PC-3 (cell line): ENCODE results near the gene TWSG1. TPM values are rescaled to one million over a fixed set of nuclear protein-coding genes. Genes with fewer than 3 reads are reported as not detected.
A peak's percentile ranks its signal among the peaks of the same experiment; 100 is the strongest.

ENCODE experiments used
- ATAC-seq: fragments of 200-7000 bp; cut with Tn5 transposase; 2 replicates; pipeline ENCODE4 v1.9.1; 2020; ENCODE audit warnings: mild to moderate bottlenecking, moderate library complexity
- BruUV-seq: library from RNA; stranded (reverse); fragments of 400-500 nt; replicated peaks from 2 replicates; lab custom pipeline; 2021; lab: Mats Ljungman, UMichigan
- CTCF ChIA-PET: fragments of 300-600 bp; sonication (Branson Sonifier 250); formaldehyde crosslinking; loops from one replicate; lab custom pipeline; 2022; ENCODE audit warnings: antibody characterized with exemption; lab: Charles Lee
- POLR2A ChIA-PET: fragments of 300-600 bp; sonication (Branson Sonifier 250); formaldehyde crosslinking; loops from one replicate; lab custom pipeline; 2022; ENCODE audit warnings: antibody characterized with exemption; ENCODE audit not compliant: unreplicated experiment; lab: Charles Lee
- DNase-seq: peaks from one replicate; pipeline ENCODE4 v3.0.0-alpha.2; 2015
- H2AFZ ChIP-seq: fragments of 300-600 bp; sonication (generic); 2 replicates; pipeline ENCODE4 v1.6.0; 2016; ENCODE audit warnings: antibody characterized with exemption, low read length
- H3F3A ChIP-seq: fragments of 300-600 bp; sonication (generic); one replicate; pipeline ENCODE4 v1.6.0; 2017; ENCODE audit warnings: antibody characterized with exemption, low read length, control low read depth, mild to moderate bottlenecking; ENCODE audit not compliant: unreplicated experiment
- H3K27ac ChIP-seq: fragments of 300-600 bp; sonication (generic); 2 replicates; pipeline ENCODE4 v1.5.1; 2016; ENCODE audit warnings: mild to moderate bottlenecking, low read length
- H3K27me3 ChIP-seq: fragments of 300-600 bp; sonication (generic); 2 replicates; pipeline ENCODE4 v1.6.1; 2016; ENCODE audit warnings: low read length, mixed read lengths
- H3K36me3 ChIP-seq: fragments of 300-600 bp; sonication (generic); 2 replicates; pipeline ENCODE4 v1.6.1; 2016; ENCODE audit warnings: low read depth, mixed run types, low read length, mixed read lengths
- H3K4me1 ChIP-seq: fragments of 300-600 bp; sonication (generic); 2 replicates; pipeline ENCODE4 v1.5.1; 2016; ENCODE audit warnings: low read length; ENCODE audit not compliant: insufficient read depth
- H3K4me2 ChIP-seq: fragments of 300-600 bp; sonication (generic); 2 replicates; pipeline ENCODE4 v1.6.0; 2016; ENCODE audit warnings: low read length
- H3K4me3 ChIP-seq: fragments of 300-600 bp; sonication (generic); 2 replicates; pipeline ENCODE4 v1.5.1; 2016; ENCODE audit warnings: mild to moderate bottlenecking, low read length, mixed read lengths
- H3K79me2 ChIP-seq: fragments of 300-600 bp; sonication (generic); 2 replicates; pipeline ENCODE4 v1.6.1; 2017; ENCODE audit warnings: low read length, mixed read lengths
- H3K9ac ChIP-seq: fragments of 300-600 bp; sonication (generic); 2 replicates; pipeline ENCODE4 v1.6.0; 2016; ENCODE audit warnings: mild to moderate bottlenecking, low read length
- H3K9me2 ChIP-seq: fragments of 300-600 bp; sonication (generic); replicated peaks from 2 replicates; pipeline ENCODE4 v1.6.1; 2016; ENCODE audit warnings: mixed run types, low read length, mixed read lengths
- H3K9me3 ChIP-seq: fragments of 300-600 bp; sonication (generic); 2 replicates; pipeline ENCODE4 v1.6.1; 2016; ENCODE audit warnings: low read length, mixed read lengths
- H4K20me1 ChIP-seq: fragments of 300-600 bp; sonication (generic); 2 replicates; pipeline ENCODE4 v1.6.1; 2016; ENCODE audit warnings: low read length, mixed read lengths
- EZH2 ChIP-seq: fragments of 300-600 bp; sonication (generic); IDR thresholded peaks from one replicate; pipeline ENCODE4 v1.6.1; 2017; ENCODE audit warnings: antibody characterized with exemption, mild to moderate bottlenecking, low read length; ENCODE audit not compliant: unreplicated experiment
- EZH2phosphoT487 ChIP-seq: fragments of 300-600 bp; sonication (generic); IDR thresholded peaks from 2 replicates; pipeline ENCODE4 v1.6.1; 2018; ENCODE audit warnings: mild to moderate bottlenecking, antibody characterized with exemption, low read length, borderline replicate concordance
- intact Hi-C: fragments of 100-400 bp; cut with micrococcal nuclease; formaldehyde crosslinking; loops from 2 replicates; pipeline ENCODE4 v1.9.0; 2023
- total RNA-seq: library from RNA; depleted of rRNA; stranded (reverse); fragments of >200 nt; gene quantifications from 2 replicates; pipeline ENCODE4 v1.2.3, GENCODE V29; 2014
- TF ChIP-seq, protein P1 (sequence below): fragments of 300-600 bp; sonication (generic); conservative IDR thresholded peaks from 2 replicates; pipeline ENCODE4 v1.5.1; 2017; ENCODE audit warnings: antibody characterized with exemption, low read depth, mild to moderate bottlenecking, low read length

Gene TWSG1
- total RNA-seq, 1 experiment from 2014 or later = 32.8 TPM

- Histone ChIP-seq H3K4me3 (no peak overlapping the region), H3K9me3 (peaks cover 6% of the 10 kb centered on the region; the same call in 1 of the 2 replicates), H3K4me2 (no peak overlapping the region), H2AFZ (no peak overlapping the region), H4K20me1 (no peaks in the 10 kb centered on the region), H3K4me1 (peaks cover 13% of the 10 kb centered on the region), H3K79me2 (no peaks in the 10 kb centered on the region), H3K36me3 (0 out of 2 replicates have a peak, but pooled peaks cover 3% of the 10 kb centered on the region), H3F3A (no peaks in the 10 kb centered on the region), H3K27ac (no peak overlapping the region), H3K9ac (no peak overlapping the region), H3K9me2 (no peaks in the 10 kb centered on the region), H3K27me3 (no peaks in the 10 kb centered on the region)
- BruUV-seq = no TSS peak
- ATAC-seq = no peak
- no peak for DNase-seq
- intact Hi-C loops = no loop called here
- no peak for TF ChIP-seq EZH2phosphoT487
- TF ChIP-seq, protein P1, sequence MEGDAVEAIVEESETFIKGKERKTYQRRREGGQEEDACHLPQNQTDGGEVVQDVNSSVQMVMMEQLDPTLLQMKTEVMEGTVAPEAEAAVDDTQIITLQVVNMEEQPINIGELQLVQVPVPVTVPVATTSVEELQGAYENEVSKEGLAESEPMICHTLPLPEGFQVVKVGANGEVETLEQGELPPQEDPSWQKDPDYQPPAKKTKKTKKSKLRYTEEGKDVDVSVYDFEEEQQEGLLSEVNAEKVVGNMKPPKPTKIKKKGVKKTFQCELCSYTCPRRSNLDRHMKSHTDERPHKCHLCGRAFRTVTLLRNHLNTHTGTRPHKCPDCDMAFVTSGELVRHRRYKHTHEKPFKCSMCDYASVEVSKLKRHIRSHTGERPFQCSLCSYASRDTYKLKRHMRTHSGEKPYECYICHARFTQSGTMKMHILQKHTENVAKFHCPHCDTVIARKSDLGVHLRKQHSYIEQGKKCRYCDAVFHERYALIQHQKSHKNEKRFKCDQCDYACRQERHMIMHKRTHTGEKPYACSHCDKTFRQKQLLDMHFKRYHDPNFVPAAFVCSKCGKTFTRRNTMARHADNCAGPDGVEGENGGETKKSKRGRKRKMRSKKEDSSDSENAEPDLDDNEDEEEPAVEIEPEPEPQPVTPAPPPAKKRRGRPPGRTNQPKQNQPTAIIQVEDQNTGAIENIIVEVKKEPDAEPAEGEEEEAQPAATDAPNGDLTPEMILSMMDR = no peak
- no peak for TF ChIP-seq EZH2
- CTCF ChIA-PET = interaction anchor here (0.6 kb wide), 1 partner anchor 119 kb away, joined by 3 read pairs; no protein-coding TSS in a partner anchor
- POLR2A ChIA-PET = no interaction called here
Observed at GRCh38 chr18:9297007-9297393, 37.6 kb upstream of the TWSG1 start.

DNA sequence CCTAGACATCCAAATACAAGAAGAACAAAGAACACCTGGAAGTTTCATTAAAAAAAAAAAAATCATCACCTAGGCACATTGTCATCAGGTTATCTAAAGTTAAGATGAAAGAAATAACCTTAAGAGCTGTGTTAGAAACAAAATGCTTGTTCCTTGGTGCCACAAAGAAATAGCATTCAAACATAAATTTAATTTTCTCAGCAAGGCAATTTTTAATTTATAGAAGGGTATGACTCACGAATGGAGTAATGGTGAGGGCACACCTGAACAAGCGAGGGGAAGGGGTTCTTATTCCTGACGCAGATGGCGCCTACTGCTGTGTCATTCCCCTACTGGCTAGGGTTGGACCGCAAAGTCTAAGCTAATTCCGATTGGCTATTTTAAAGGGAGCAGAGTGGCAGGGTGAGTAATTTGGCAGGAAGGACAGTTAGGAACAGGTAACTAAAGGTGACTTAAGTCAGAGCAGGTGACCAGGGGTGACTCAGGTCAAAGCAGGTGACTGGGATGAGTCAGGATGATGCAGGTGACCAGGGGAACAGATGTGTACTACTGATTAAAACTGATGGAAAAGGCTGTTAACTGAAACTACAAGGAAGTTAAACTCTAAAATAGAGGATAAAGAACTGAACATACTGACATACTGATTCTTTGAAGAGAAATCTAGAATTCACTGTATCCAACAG, 30.0 kb upstream of the TWSG1 start:
- no peaks in the 10 kb centered on the region for H3F3A ChIP-seq
- H3K9ac ChIP-seq = no peak overlapping the region
- no peaks in the 10 kb centered on the region for H3K27me3 ChIP-seq
- H3K4me2 ChIP-seq = no peak overlapping the region
- POLR2A ChIA-PET = no interaction called here
- H2AFZ ChIP-seq = no peak overlapping the region
- peaks cover 6% of the 10 kb centered on the region; the same call in 1 of the 2 replicates for H3K36me3 ChIP-seq
- no peaks in the 10 kb centered on the region for H3K79me2 ChIP-seq
- H3K4me1 ChIP-seq = no peaks in the 10 kb centered on the region
- no peak overlapping the region for H3K4me3 ChIP-seq
- H3K9me3 ChIP-seq = peaks cover 11% of the 10 kb centered on the region; the same call in 1 of the 2 replicates
- DNase-seq = no peak
- no peak for ATAC-seq
- no peak overlapping the region for H3K27ac ChIP-seq
- intact Hi-C loops = no loop called here
- TF ChIP-seq EZH2phosphoT487 = no peak
- TF ChIP-seq EZH2 = no peak
- TF ChIP-seq, protein P1 = no peak
- no peaks in the 10 kb centered on the region for H4K20me1 ChIP-seq
- CTCF ChIA-PET = no interaction called here
- BruUV-seq = no TSS peak
- no peaks in the 10 kb centered on the region for H3K9me2 ChIP-seq

DNA sequence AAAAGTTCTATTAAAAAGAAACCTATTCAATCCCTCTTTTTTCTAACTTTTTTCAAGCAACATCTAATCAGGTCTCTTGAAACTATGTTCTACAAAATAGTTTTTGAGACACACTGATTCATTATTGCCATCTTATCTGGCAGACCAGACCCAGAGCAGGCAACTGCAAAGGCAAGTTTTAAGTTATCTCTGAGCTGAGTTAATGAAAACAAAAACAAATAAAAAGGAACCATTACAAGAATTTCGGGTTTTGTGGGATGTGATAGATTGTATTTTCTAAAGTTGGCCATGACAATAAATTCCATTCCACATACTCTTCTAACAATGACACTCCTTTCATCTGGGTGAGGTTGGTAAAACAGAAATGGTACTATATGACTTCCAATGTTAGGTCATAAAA, 15.2 kb upstream of the TWSG1 start:
- Histone ChIP-seq H3K9ac (no peak overlapping the region), H3K79me2 (no peaks in the 10 kb centered on the region), H3K4me2 (no peak overlapping the region), H2AFZ (no peak overlapping the region), H3K9me2 (no peaks in the 10 kb centered on the region), H3F3A (no peaks in the 10 kb centered on the region), H3K4me1 (no peaks in the 10 kb centered on the region), H4K20me1 (no peaks in the 10 kb centered on the region), H3K36me3 (no peaks in the 10 kb centered on the region), H3K4me3 (no peak overlapping the region), H3K27me3 (no peaks in the 10 kb centered on the region), H3K9me3 (no peaks in the 10 kb centered on the region), H3K27ac (no peak overlapping the region)
- BruUV-seq = no TSS peak
- intact Hi-C loops = no loop called here
- ChIA-PET CTCF (interaction anchor here (0.6 kb wide), 1 partner anchor 226 kb away, joined by 3 read pairs; no protein-coding TSS in a partner anchor), POLR2A (no interaction called here)
- DNase-seq = peak; percentile 22
- no peak; the same call in 1 of the 2 replicates for ATAC-seq
- TF ChIP-seq EZH2phosphoT487 (no peak), EZH2 (no peak)
- TF ChIP-seq, protein P1 = no peak
